Spleen (tissue), 7 donors: ENCODE data around the gene PRPF38A.

Source experiments
- CTCF ChIP-seq, 11 experiments: fragments of 200-600 bp in 7 of 11; fragments of 450-650 bp in 4 of 11; sonication (generic) in 4 of 11; IDR thresholded peaks in 8 of 11; conservative IDR thresholded peaks in 3 of 11; 1 replicate in 7 of 11; 2 replicates in 4 of 11; pipeline versions ENCODE4 v1.4.0 to v1.8.0; 2016 to 2021; ENCODE audit warnings: antibody characterized with exemption in 11 of 11, inconsistent platforms in 4 of 11, mild to moderate bottlenecking in 1 of 11
- POLR2A ChIP-seq, 3 donors: fragments of 450-650 bp; IDR thresholded peaks; one replicate each; pipeline ENCODE4 v1.5.1; 2017; ENCODE audit warnings: antibody characterized with exemption in 3 of 3, mild to moderate bottlenecking in 1 of 3
- POLR2AphosphoS5 ChIP-seq, 3 donors: sonication (generic); formaldehyde crosslinking; IDR thresholded peaks; one replicate each; pipeline ENCODE4 v1.5.1; 2017; ENCODE audit warnings: antibody characterized with exemption in 3 of 3
- donor health status: DM: no; HTN: no; CAD: no; lungs with moderate emphysema.
- donor health status: DM: no; HTN: no; CAD: no.
- donor health status: DM: no; HTN: no; CAD: no.

DNA sequence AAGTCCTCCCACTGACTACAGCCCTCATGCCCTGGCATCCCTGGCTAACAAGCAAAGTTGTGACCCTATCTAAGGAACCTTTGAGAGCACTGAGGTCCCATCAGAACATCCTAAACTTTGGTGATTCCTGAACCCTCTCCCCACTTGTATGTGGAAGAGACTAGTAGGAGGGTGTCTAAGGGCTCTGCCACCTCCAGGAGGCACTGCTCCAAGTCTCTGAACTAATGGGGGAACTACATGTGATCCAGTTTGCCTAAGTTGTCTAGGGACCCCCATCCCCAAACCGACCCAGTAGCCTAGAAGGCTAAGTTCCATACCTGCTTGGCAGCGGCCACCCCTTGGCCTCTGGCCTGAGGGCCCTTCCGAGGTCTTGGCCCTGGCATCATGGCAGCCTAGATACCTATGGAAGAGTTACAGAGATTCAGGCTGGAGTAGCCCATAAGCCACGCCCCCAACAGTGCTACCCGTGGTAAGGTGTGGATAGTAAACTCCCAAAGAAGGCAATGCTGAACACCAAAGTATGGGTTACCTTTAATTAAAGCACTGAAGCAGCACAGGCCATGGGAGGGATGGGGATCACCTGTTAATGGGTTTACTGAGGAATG is 40.1 kb upstream of the PRPF38A start:
- TF ChIP-seq CTCF (IDR thresholded peaks at IDR 0.05 in 8 of 11, conservative IDR thresholded peaks at IDR 0.05 in 3 of 11) (no peak), POLR2A (IDR thresholded peaks at IDR 0.05) (no peak), POLR2AphosphoS5 (IDR thresholded peaks at IDR 0.05) (no peak)
